BJ (cell line): Measurements from ENCODE around the gene RABEPK. TPM values are rescaled to one million over a fixed set of nuclear protein-coding genes. Genes with fewer than 3 reads are reported as not detected.

Source experiments
- CTCF ChIA-PET: fragments of 350-600 bp; formaldehyde crosslinking; extraction: SDS; loops from one replicate; lab custom pipeline; 2021; ENCODE audit warnings: antibody characterized with exemption, inconsistent platforms; lab: Yijun Ruan, JAX
- POLR2A ChIA-PET: fragments of 300-600 bp; sonication (Branson Sonifier 250); formaldehyde crosslinking; extraction: SDS; loops from one replicate; lab custom pipeline; 2021; ENCODE audit warnings: antibody characterized with exemption; lab: Charles Lee
- DNase-seq: peaks from one replicate; pipeline ENCODE4 v3.0.0-alpha.2; 2011; ENCODE audit warnings: low read depth
- H3K27me3 ChIP-seq: 2 replicates; pipeline ENCODE4 v1.6.0; 2011; ENCODE audit warnings: low read length; ENCODE audit not compliant: control insufficient read depth, insufficient read depth
- H3K36me3 ChIP-seq: 2 replicates; pipeline ENCODE4 v1.5.1; 2011; ENCODE audit warnings: low read length; ENCODE audit not compliant: control insufficient read depth, insufficient read depth
- H3K4me3 ChIP-seq: 2 replicates; pipeline ENCODE4 v1.5.1; 2011; ENCODE audit warnings: low read depth, mild to moderate bottlenecking, control low read depth, low read length
- CTCF ChIP-seq: IDR thresholded peaks from 2 replicates; pipeline ENCODE4 v1.5.1; 2011; ENCODE audit warnings: low read depth, mild to moderate bottlenecking, control low read depth, inconsistent platforms, low read length, moderate library complexity; ENCODE audit not compliant: insufficient read depth
- polyA plus RNA-seq: library from polyadenylated mRNA; depleted of rRNA; stranded (reverse); fragments of >200 nt; gene quantifications from 2 replicates; pipeline ENCODE4 v1.2.3, GENCODE V29; 2011

The RABEPK gene
- polyA plus RNA-seq, 1 experiment = 53.6 TPM

DNA sequence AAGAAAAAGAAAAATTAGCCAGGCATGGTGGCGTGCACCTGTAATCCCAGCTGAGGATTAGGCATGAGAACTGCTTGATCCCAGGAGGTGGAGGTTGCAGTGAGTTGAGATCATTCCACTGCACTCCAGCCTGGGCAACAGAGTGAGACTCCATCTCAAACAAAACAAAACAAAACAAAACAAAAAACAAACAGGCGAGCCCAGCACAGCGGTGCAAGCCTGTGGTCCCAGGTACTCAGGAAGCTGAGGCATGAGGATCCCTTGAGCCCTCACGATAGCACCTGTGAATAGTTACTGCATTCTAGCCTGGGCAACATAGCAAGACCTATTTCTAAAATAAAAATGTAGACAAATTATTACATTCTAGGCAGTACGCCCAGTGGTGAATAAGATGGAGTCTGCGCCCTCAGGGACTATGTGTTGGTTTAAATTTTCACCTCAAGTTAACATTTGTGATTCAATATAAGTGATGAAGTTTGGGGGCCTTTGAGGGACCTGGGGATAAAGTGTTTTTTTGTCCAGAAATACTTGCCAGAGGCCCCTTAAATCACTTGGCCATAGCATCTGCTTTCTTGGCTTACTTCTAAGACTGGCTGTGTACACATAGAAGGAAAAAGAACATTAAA is 57.9 kb downstream of the RABEPK start:
- H3K36me3 ChIP-seq = no peaks in the 10 kb centered on the region
- TF ChIP-seq CTCF = no peak
- POLR2A ChIA-PET = interaction anchor here (0.6 kb wide), 2 partner anchors 22 to 114 kb away, joined by 4 to 9 read pairs; no protein-coding TSS in a partner anchor
- CTCF ChIA-PET = no interaction called here
- no peak for DNase-seq
- H3K27me3 ChIP-seq = no peaks in the 10 kb centered on the region
- H3K4me3 ChIP-seq = no peak overlapping the region

- DNase-seq = no peak
- POLR2A ChIA-PET = no interaction called here
- CTCF ChIA-PET = no interaction called here
These were observed 58.6 kb downstream of the RABEPK start for GRCh38 chr9:125258832-125259534.

DNA sequence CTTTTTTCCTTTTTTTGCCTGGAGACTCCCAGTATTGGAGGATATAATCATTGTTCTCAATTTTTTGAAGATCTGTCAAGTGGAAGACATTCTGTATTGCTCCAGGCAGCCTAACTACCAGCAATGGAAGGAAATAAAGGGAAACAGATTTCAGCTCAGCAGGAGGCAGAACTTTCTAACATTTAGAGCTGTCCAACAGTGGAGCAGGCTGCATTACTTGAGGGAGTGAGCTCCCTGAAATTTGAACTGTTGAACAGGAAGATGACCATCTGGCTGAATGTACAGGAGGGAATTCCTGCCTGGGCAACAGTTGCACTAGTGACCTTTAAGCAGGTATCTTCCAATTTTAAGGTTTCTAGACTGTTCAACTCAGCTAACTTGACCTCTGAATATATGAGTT is 60.2 kb downstream of the RABEPK start:
- H3K27me3 ChIP-seq = no peaks in the 10 kb centered on the region
- TF ChIP-seq CTCF = no peak
- H3K4me3 ChIP-seq = no peak overlapping the region
- DNase-seq = no peak
- peaks cover 1% of the 10 kb centered on the region for H3K36me3 ChIP-seq
- ChIA-PET CTCF (interaction anchor here (2.1 to 3.4 kb wide), 2 partner anchors 12 to 15 kb away, joined by 7 to 20 read pairs; no protein-coding TSS in a partner anchor), POLR2A (interaction anchor here (0.6 kb wide), 1 partner anchor 69 kb away, joined by 8 read pairs; no protein-coding TSS in a partner anchor)

More at GRCh38 chr9:125258832-125259534, 58.6 kb downstream of the RABEPK start:
- Histone ChIP-seq H3K4me3 (no peak overlapping the region), H3K27me3 (no peaks in the 10 kb centered on the region), H3K36me3 (peaks cover 1% of the 10 kb centered on the region; the same call in 1 of the 2 replicates)
- no peak for TF ChIP-seq CTCF

DNA sequence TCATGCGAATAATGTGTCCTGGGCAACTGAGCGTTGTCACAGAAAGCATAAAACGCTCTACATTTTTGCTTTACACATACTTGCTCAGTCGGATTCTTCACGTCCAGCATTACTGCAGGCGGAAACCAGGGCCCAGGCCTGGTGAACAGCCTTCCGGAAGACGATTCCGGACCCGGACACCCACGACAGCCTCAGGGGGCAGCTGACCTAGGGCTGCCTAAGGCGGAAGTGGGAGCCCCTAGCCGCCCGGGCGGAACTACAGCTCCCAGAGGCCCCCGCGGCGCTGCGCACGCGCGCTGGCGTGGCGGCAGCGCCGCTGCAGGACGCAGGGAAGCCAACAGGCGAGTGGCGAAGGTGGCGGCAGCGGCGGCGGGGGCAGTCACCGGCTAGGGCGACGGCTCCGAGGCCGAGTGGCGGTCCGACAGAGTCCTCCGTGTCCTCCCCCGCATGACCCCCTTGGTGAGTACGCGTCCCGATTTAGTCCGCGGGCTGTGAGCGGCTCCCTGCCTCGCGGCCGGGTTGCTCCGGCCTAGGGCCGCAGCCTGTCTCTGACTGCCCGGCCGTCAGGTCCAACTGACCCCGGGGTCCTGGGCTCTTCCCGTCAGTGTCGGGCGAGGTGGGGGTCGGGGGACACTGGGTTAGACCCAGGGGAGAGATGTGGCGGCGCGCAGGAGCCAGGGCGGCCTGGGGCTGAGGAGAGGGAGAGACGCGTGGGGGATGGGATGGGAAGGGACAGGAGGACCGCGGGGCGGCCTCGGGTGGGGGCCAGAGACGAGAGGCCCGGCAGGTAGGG is 61.4 kb downstream of the RABEPK start, which contains the start of gene GAPVD1:
GAPVD1 (plus strand) TSS at position 326 of the 793 bp plus-strand sequence. CDS start 37,096 bp downstream, outside the sequence.
- peak; percentile 50 for DNase-seq
- no peaks in the 10 kb centered on the region for H3K27me3 ChIP-seq
- CTCF ChIA-PET = interaction anchor here (0.7 to 3.4 kb wide), 4 partner anchors 11 to 28 kb away, joined by 3 to 20 read pairs (median 6); no protein-coding TSS in a partner anchor
- H3K36me3 ChIP-seq = peaks cover 1% of the 10 kb centered on the region
- H3K4me3 ChIP-seq = peak within 1 kb of the TSS; percentile 84
- POLR2A ChIA-PET = interaction anchor here (1.1 kb wide), 1 partner anchor 20 kb away, joined by 3 read pairs; the partner anchor contains the start of gene HSPA5
- peak; percentile 20; the same call in 1 of the 2 replicates for TF ChIP-seq CTCF
